Neural progenitor cell (in vitro differentiated cells): ENCODE measurements around the gene MGA. TPM values are rescaled to one million over a fixed set of nuclear protein-coding genes. Genes with fewer than 3 reads are reported as not detected.

ENCODE experiments used
- DNase-seq: peaks from one replicate; pipeline ENCODE4 v3.0.0-alpha.2; 2016; ENCODE audit warnings: low spot score
- H2AFZ ChIP-seq: fragments of 200-600 bp; sonication (generic); replicated peaks from 2 replicates; pipeline ENCODE4 v1.6.1; 2016; ENCODE audit warnings: antibody characterized with exemption
- H3F3A ChIP-seq: fragments of 200-600 bp; sonication (generic); 2 replicates; pipeline ENCODE4 v1.6.1; 2016; ENCODE audit warnings: antibody characterized with exemption, low read depth
- H3K27ac ChIP-seq: fragments of 200-600 bp; sonication (generic); 2 replicates; pipeline ENCODE4 v1.5.1; 2016; ENCODE audit warnings: mild to moderate bottlenecking
- H3K27me3 ChIP-seq: fragments of 200-600 bp; sonication (generic); 2 replicates; pipeline ENCODE4 v1.6.1; 2016; ENCODE audit warnings: mild to moderate bottlenecking, moderate library complexity
- H3K36me3 ChIP-seq: fragments of 200-600 bp; sonication (generic); 2 replicates; pipeline ENCODE4 v1.5.1; 2016
- H3K4me1 ChIP-seq: fragments of 200-600 bp; sonication (generic); 2 replicates; pipeline ENCODE4 v1.6.1; 2016; ENCODE audit warnings: mixed run types
- H3K4me2 ChIP-seq: fragments of 200-600 bp; sonication (generic); 2 replicates; pipeline ENCODE4 v1.6.1; 2016
- H3K4me3 ChIP-seq: fragments of 200-600 bp; sonication (generic); 2 replicates; pipeline ENCODE4 v1.5.1; 2016
- H3K79me2 ChIP-seq: fragments of 200-600 bp; sonication (generic); 2 replicates; pipeline ENCODE4 v1.6.1; 2016; ENCODE audit warnings: low read depth
- H3K9ac ChIP-seq: fragments of 200-600 bp; sonication (generic); 2 replicates; pipeline ENCODE4 v1.6.1; 2016
- H3K9me3 ChIP-seq: fragments of 200-600 bp; sonication (generic); 2 replicates; pipeline ENCODE4 v1.5.1; 2016; ENCODE audit warnings: low read depth
- H4K20me1 ChIP-seq: fragments of 200-600 bp; sonication (generic); 2 replicates; pipeline ENCODE4 v1.6.1; 2016; ENCODE audit warnings: low read depth
- H3K27ac Mint-ChIP-seq: 3 replicates; pipeline ENCODE4 v1.8.0; 2021; ENCODE audit warnings: mixed read lengths
- H3K27me3 Mint-ChIP-seq: 2 replicates; pipeline ENCODE4 v1.8.0; 2022; ENCODE audit warnings: low read depth, mild to moderate bottlenecking, inconsistent platforms, moderate library complexity, mixed read lengths; ENCODE audit not compliant: insufficient read depth
- H3K36me3 Mint-ChIP-seq: 3 replicates; pipeline ENCODE4 v1.8.0; 2021; ENCODE audit warnings: mixed read lengths
- H3K4me1 Mint-ChIP-seq: 3 replicates; pipeline ENCODE4 v1.8.0; 2021; ENCODE audit warnings: mixed read lengths
- H3K4me3 Mint-ChIP-seq: 3 replicates; pipeline ENCODE4 v1.8.0; 2021; ENCODE audit warnings: mild to moderate bottlenecking, moderate library complexity, mixed read lengths
- H3K9me3 Mint-ChIP-seq: 3 replicates; pipeline ENCODE4 v1.8.0; 2020; ENCODE audit warnings: mixed read lengths
- EZH2 ChIP-seq: fragments of 200-600 bp; sonication (generic); IDR thresholded peaks from 2 replicates; pipeline ENCODE4 v1.6.1; 2017; ENCODE audit warnings: antibody characterized with exemption, mild to moderate bottlenecking, moderate library complexity
- EZH2phosphoT487 ChIP-seq: fragments of 200-600 bp; sonication (generic); IDR thresholded peaks from 2 replicates; pipeline ENCODE4 v1.6.1; 2017; ENCODE audit warnings: antibody characterized with exemption
- total RNA-seq: library from RNA; depleted of rRNA; stranded (reverse); fragments of >200 nt; gene quantifications from 2 replicates; pipeline ENCODE4 v1.2.3, GENCODE V29; 2015; ENCODE audit warnings: low replicate concordance
- TF ChIP-seq, protein P1 (sequence below): fragments of 200-600 bp; sonication (generic); IDR thresholded peaks from 2 replicates; pipeline ENCODE4 v1.5.1; 2017; ENCODE audit warnings: antibody characterized with exemption, mild to moderate bottlenecking

The MGA gene
- total RNA-seq, 1 donor from 2014 or later: 73.4 TPM

- H3K9ac ChIP-seq: no peak overlapping the region
- H3K9me3 ChIP-seq: no peaks in the 10 kb centered on the region
- H3K4me3 Mint-ChIP-seq: no peak overlapping the region
- H3K4me1 Mint-ChIP-seq: peaks cover 17% of the 10 kb centered on the region
- no peaks in the 10 kb centered on the region for H3K36me3 ChIP-seq
- H3K27ac Mint-ChIP-seq: no peak overlapping the region
- peaks cover 15% of the 10 kb centered on the region for H4K20me1 ChIP-seq
- H3K27ac ChIP-seq: no peak overlapping the region
- peaks cover 7% of the 10 kb centered on the region for H3K27me3 Mint-ChIP-seq
- no peak overlapping the region for H2AFZ ChIP-seq
- no peak overlapping the region for H3K4me2 ChIP-seq
- H3K4me1 ChIP-seq: no peaks in the 10 kb centered on the region
- H3K27me3 ChIP-seq: no peaks in the 10 kb centered on the region
- TF ChIP-seq EZH2phosphoT487 (no peak), EZH2 (no peak)
- TF ChIP-seq, protein P1, sequence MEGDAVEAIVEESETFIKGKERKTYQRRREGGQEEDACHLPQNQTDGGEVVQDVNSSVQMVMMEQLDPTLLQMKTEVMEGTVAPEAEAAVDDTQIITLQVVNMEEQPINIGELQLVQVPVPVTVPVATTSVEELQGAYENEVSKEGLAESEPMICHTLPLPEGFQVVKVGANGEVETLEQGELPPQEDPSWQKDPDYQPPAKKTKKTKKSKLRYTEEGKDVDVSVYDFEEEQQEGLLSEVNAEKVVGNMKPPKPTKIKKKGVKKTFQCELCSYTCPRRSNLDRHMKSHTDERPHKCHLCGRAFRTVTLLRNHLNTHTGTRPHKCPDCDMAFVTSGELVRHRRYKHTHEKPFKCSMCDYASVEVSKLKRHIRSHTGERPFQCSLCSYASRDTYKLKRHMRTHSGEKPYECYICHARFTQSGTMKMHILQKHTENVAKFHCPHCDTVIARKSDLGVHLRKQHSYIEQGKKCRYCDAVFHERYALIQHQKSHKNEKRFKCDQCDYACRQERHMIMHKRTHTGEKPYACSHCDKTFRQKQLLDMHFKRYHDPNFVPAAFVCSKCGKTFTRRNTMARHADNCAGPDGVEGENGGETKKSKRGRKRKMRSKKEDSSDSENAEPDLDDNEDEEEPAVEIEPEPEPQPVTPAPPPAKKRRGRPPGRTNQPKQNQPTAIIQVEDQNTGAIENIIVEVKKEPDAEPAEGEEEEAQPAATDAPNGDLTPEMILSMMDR: no peak
- DNase-seq: no peak
- H3K9me3 Mint-ChIP-seq: no peaks in the 10 kb centered on the region
- no peaks in the 10 kb centered on the region for H3K79me2 ChIP-seq
- peaks cover 11% of the 10 kb centered on the region for H3K36me3 Mint-ChIP-seq
- H3K4me3 ChIP-seq: no peak overlapping the region
- no peaks in the 10 kb centered on the region for H3F3A ChIP-seq
Observed at GRCh38 chr15:41798607-41799487, 138.6 kb downstream of the MGA start.

DNA sequence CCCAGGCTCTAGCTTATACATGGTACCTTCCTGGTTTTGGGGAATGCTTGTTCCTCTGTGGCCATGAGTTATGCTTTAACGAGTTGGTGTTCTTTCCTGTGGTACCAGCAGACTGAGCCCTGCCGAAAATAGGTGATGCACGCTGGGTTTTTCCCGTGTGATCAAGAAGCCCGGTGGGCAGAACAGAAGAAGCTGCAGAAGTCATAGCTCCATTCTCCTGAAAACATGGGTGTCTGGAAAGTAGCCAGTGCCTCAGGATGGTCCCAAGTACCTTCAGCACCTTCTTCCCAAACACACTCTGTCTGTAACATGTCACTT is 139.2 kb downstream of the MGA start:
- no peak for DNase-seq
- Mint-ChIP-seq H3K27ac (no peak overlapping the region), H3K36me3 (peaks cover 11% of the 10 kb centered on the region), H3K4me3 (no peak overlapping the region), H3K4me1 (peaks cover 19% of the 10 kb centered on the region), H3K27me3 (peaks cover 7% of the 10 kb centered on the region), H3K9me3 (no peaks in the 10 kb centered on the region)
- Histone ChIP-seq H4K20me1 (peaks cover 15% of the 10 kb centered on the region), H3K4me3 (no peak overlapping the region), H3K4me1 (no peaks in the 10 kb centered on the region), H3K4me2 (no peak overlapping the region), H2AFZ (no peak overlapping the region), H3K9ac (no peak overlapping the region), H3K79me2 (no peaks in the 10 kb centered on the region), H3K27ac (no peak overlapping the region), H3K9me3 (no peaks in the 10 kb centered on the region), H3K36me3 (no peaks in the 10 kb centered on the region), H3K27me3 (no peaks in the 10 kb centered on the region), H3F3A (no peaks in the 10 kb centered on the region)
- TF ChIP-seq EZH2 (no peak), EZH2phosphoT487 (no peak)
- TF ChIP-seq, protein P1: no peak

DNA sequence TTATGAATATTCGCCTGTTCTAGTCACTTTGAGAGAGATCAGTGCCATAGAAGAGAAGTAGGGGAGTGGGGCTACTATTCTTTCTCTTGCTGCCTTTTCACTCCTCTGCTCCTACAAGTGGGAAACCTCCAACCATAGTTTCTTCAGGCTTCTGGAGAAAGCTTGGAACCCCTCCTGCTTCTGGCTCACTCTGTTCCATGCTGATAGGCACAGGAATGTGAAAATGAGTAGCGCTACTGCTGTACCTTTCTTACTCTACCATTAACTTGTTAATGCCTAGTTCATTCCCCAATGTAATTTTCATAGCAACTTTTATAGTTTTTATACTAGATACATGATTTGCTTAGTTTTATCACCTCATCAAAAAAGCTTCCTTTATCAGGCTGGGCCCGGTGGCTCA is 141.0 kb downstream of the MGA start:
- Histone ChIP-seq H3K36me3 (no peaks in the 10 kb centered on the region), H3K27ac (no peak overlapping the region), H2AFZ (no peak overlapping the region), H3K4me1 (no peaks in the 10 kb centered on the region), H3K9ac (no peak overlapping the region), H3K27me3 (no peaks in the 10 kb centered on the region), H3K9me3 (no peaks in the 10 kb centered on the region), H4K20me1 (peaks cover 11% of the 10 kb centered on the region), H3K4me2 (no peak overlapping the region), H3K4me3 (no peak overlapping the region), H3F3A (no peaks in the 10 kb centered on the region), H3K79me2 (no peaks in the 10 kb centered on the region)
- H3K36me3 Mint-ChIP-seq: peaks cover 11% of the 10 kb centered on the region
- no peak overlapping the region for H3K27ac Mint-ChIP-seq
- no peak overlapping the region for H3K4me3 Mint-ChIP-seq
- H3K9me3 Mint-ChIP-seq: no peaks in the 10 kb centered on the region
- DNase-seq: no peak
- TF ChIP-seq EZH2phosphoT487 (no peak), EZH2 (no peak)
- TF ChIP-seq, protein P1: no peak
- peaks cover 7% of the 10 kb centered on the region for H3K27me3 Mint-ChIP-seq
- H3K4me1 Mint-ChIP-seq: peaks cover 20% of the 10 kb centered on the region
